DOHH2 (cell line): ENCODE measurements around the gene DHRS1.

ENCODE experiments used
- EZH2phosphoT487 ChIP-seq: fragments of 200-600 bp; sonication (generic); IDR thresholded peaks from 2 replicates; pipeline ENCODE4 v1.6.1; 2017; ENCODE audit warnings: borderline replicate concordance, mild to moderate bottlenecking, antibody characterized with exemption, low read length, moderate library complexity, mixed read lengths
- TF ChIP-seq, protein P1 (sequence below): fragments of 200-600 bp; sonication (generic); IDR thresholded peaks from one replicate; pipeline ENCODE4 v1.5.1; 2014; ENCODE audit warnings: antibody characterized with exemption, mild to moderate bottlenecking, low read depth, low read length; ENCODE audit not compliant: poor library complexity, severe bottlenecking

DNA sequence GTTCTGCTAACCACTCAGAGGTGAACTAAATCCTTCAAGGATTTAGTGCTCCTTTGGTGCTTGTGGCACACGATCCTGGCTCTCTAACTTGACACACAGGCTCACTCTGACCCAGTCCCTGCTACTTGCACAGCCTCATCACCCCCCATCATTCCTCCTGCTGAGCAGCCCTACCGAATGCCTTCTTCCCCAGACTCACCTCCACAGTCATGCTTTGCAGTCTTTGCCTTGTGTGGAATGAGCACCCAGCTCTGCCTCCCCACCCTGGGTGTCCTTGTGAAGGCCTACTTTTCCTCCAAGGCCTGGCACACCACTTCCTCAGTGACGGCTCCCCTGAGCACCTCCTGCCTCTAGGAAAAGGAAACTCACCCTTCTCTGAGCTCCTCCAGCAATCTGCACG is 49.2 kb downstream of the DHRS1 start:
- TF ChIP-seq, protein P1, sequence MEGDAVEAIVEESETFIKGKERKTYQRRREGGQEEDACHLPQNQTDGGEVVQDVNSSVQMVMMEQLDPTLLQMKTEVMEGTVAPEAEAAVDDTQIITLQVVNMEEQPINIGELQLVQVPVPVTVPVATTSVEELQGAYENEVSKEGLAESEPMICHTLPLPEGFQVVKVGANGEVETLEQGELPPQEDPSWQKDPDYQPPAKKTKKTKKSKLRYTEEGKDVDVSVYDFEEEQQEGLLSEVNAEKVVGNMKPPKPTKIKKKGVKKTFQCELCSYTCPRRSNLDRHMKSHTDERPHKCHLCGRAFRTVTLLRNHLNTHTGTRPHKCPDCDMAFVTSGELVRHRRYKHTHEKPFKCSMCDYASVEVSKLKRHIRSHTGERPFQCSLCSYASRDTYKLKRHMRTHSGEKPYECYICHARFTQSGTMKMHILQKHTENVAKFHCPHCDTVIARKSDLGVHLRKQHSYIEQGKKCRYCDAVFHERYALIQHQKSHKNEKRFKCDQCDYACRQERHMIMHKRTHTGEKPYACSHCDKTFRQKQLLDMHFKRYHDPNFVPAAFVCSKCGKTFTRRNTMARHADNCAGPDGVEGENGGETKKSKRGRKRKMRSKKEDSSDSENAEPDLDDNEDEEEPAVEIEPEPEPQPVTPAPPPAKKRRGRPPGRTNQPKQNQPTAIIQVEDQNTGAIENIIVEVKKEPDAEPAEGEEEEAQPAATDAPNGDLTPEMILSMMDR = no peak
- no peak for TF ChIP-seq EZH2phosphoT487
